Measurements from ENCODE around the gene CDH9.

The CDH9 gene

DNA sequence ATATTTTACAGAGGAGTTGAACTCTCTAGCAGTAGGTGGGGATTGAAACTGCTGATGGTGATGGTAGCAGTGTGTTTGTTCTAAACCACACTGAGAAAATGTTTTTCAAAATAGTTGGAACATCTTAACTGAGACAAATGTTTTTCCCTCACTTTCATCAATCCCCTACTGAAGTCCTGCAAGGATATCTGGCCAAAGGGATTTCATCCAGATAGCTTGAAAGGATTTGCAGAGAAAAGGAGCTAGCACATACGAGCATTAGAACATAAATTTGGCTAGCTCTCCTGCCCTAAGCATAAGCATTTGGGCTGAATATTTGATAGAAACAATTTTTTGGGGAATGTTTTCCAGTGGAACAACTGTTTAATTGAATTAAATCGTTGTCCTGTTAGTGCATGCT is 153.9 kb downstream of the CDH9 start:
- Histone ChIP-seq H3K27ac (ENCODE audit: extremely low read depth, low read depth, low read length) (no peak overlapping the region), H3K36me3 (ENCODE audit: control insufficient read depth in 2 of 2, insufficient read depth in 1 of 2, low read length in 2 of 2) (no peaks in the 10 kb centered on the region), H3K4me3 (ENCODE audit: low read depth, low read length) (no peak overlapping the region), H3K4me1 (ENCODE audit: control insufficient read depth, insufficient read depth, low read length) (no peaks in the 10 kb centered on the region), H3K9me3 (ENCODE audit: control insufficient read depth, insufficient read depth, low read depth, low read length) (no peaks in the 10 kb centered on the region)
- ChIA-PET POLR2A (no interaction called here), CTCF (no interaction called here)
- TF ChIP-seq PRDM1 (tag by site-specific recombination; IDR thresholded peaks at IDR 0.05) = no peak
- TF ChIP-seq ZNF677 (tag by site-specific recombination; IDR thresholded peaks at IDR 0.05) = no peak
- no peak for TF ChIP-seq ZNF837 (tag by site-specific recombination; IDR thresholded peaks at IDR 0.05)
- no peak for TF ChIP-seq ZNF501 (tag by site-specific recombination; IDR thresholded peaks at IDR 0.05)
- no peak for TF ChIP-seq ZBTB1 (tag by site-specific recombination; IDR thresholded peaks at IDR 0.05)
- TF ChIP-seq KLF7 (tag by site-specific recombination; IDR thresholded peaks at IDR 0.05; ENCODE audit: borderline replicate concordance) = no peak
- TF ChIP-seq ZNF114 (tag by site-specific recombination; IDR thresholded peaks at IDR 0.05) = no peak
- TF ChIP-seq ZNF341 (tag by site-specific recombination; IDR thresholded peaks at IDR 0.05; ENCODE audit: low read depth) = no peak
- no peak for TF ChIP-seq ZNF747 (tag by site-specific recombination; IDR thresholded peaks at IDR 0.05)
- TF ChIP-seq ZBTB8A (tag by site-specific recombination; IDR thresholded peaks at IDR 0.05) = no peak
- no peak for TF ChIP-seq ZNF658 (tag by site-specific recombination; IDR thresholded peaks at IDR 0.05)
- no peak for TF ChIP-seq ZNF169 (tag by site-specific recombination; IDR thresholded peaks at IDR 0.05)
- TF ChIP-seq WT1 (tag by site-specific recombination; IDR thresholded peaks at IDR 0.05) = no peak
- no peak for TF ChIP-seq ZNF561 (tag by site-specific recombination; IDR thresholded peaks at IDR 0.05; ENCODE audit: borderline replicate concordance)
- no peak for TF ChIP-seq ZNF366 (tag by site-specific recombination; conservative IDR thresholded peaks at IDR 0.05)
- TF ChIP-seq, protein P1, sequence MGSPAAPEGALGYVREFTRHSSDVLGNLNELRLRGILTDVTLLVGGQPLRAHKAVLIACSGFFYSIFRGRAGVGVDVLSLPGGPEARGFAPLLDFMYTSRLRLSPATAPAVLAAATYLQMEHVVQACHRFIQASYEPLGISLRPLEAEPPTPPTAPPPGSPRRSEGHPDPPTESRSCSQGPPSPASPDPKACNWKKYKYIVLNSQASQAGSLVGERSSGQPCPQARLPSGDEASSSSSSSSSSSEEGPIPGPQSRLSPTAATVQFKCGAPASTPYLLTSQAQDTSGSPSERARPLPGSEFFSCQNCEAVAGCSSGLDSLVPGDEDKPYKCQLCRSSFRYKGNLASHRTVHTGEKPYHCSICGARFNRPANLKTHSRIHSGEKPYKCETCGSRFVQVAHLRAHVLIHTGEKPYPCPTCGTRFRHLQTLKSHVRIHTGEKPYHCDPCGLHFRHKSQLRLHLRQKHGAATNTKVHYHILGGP (tag by site-specific recombination; IDR thresholded peaks at IDR 0.05) = no peak
- no peak for TF ChIP-seq ZBTB26 (tag by site-specific recombination; optimal IDR thresholded peaks at IDR 0.05)
- TF ChIP-seq ZNF510 (tag by site-specific recombination; IDR thresholded peaks at IDR 0.05; ENCODE audit: insufficient replicate concordance) = no peak
- no peak for TF ChIP-seq ZNF514 (tag by site-specific recombination; IDR thresholded peaks at IDR 0.05)

- CTCF ChIA-PET = interaction anchor here (0.7 kb wide), 1 partner anchor 674 kb away, joined by 3 read pairs; no protein-coding TSS in a partner anchor
- no peak overlapping the region for H3K27ac ChIP-seq (ENCODE audit: extremely low read depth, low read depth, low read length)
These were observed 155.0 kb downstream of the CDH9 start for GRCh38 chr5:26883375-26883774.

DNA sequence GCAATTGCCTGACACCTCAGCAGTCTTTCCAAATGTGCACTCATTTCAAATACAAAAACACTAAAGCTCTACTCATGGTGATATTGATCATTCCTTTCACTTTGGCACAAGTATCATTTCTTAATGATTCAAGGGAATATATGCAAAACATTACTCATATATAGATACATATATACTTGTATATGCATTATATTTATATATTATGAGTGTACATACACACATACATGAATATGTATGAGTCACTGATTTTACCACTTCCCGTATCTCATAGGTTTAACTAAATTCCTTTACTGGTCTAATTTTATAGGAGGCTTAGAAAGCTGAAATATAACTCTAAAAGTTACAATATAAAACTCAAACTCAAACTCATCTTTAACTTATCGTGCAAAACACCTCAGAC is 156.5 kb downstream of the CDH9 start:
- H3K27ac ChIP-seq (ENCODE audit: extremely low read depth, low read depth, low read length) = no peak overlapping the region
- ChIA-PET POLR2A (no interaction called here), CTCF (no interaction called here)
- H3K9me3 ChIP-seq (ENCODE audit: control insufficient read depth, insufficient read depth, low read depth, low read length) = no peaks in the 10 kb centered on the region
- TF ChIP-seq EGR2 (tag by site-specific recombination; IDR thresholded peaks at IDR 0.05; ENCODE audit: low read depth) (no peak), ZNF585B (tag by site-specific recombination; IDR thresholded peaks at IDR 0.05) (no peak), ZNF132 (tag by site-specific recombination; IDR thresholded peaks at IDR 0.05; ENCODE audit: borderline replicate concordance) (no peak), ZNF510 (tag by site-specific recombination; IDR thresholded peaks at IDR 0.05; ENCODE audit: insufficient replicate concordance) (no peak), ZIC2 (tag by site-specific recombination; IDR thresholded peaks at IDR 0.05) (no peak), ZNF354C (tag by site-specific recombination; IDR thresholded peaks at IDR 0.05; ENCODE audit: borderline replicate concordance, low read depth) (no peak)
- no peak overlapping the region for H3K4me3 ChIP-seq (ENCODE audit: low read depth, low read length)
- H3K4me1 ChIP-seq (ENCODE audit: control insufficient read depth, insufficient read depth, low read length) = no peaks in the 10 kb centered on the region
- no peaks in the 10 kb centered on the region for H3K36me3 ChIP-seq (ENCODE audit: control insufficient read depth in 2 of 2, insufficient read depth in 1 of 2, low read length in 2 of 2)

More at GRCh38 chr5:26883375-26883774, 155.0 kb downstream of the CDH9 start:
- H3K4me3 ChIP-seq (ENCODE audit: low read depth, low read length) = no peak overlapping the region
- POLR2A ChIA-PET = no interaction called here
- no peaks in the 10 kb centered on the region for H3K36me3 ChIP-seq (ENCODE audit: control insufficient read depth in 2 of 2, insufficient read depth in 1 of 2, low read length in 2 of 2)
- TF ChIP-seq KLF8 (tag by site-specific recombination; IDR thresholded peaks at IDR 0.05) (no peak), GLIS1 (tag by site-specific recombination; IDR thresholded peaks at IDR 0.05) (no peak), ZNF155 (tag by site-specific recombination; IDR thresholded peaks at IDR 0.05) (no peak), ZNF221 (tag by site-specific recombination; IDR thresholded peaks at IDR 0.05; ENCODE audit: borderline replicate concordance) (no peak), ZNF561 (tag by site-specific recombination; IDR thresholded peaks at IDR 0.05; ENCODE audit: borderline replicate concordance) (no peak), ZNF830 (tag by site-specific recombination; IDR thresholded peaks at IDR 0.05; ENCODE audit: low read depth) (no peak), ZNF132 (tag by site-specific recombination; IDR thresholded peaks at IDR 0.05; ENCODE audit: borderline replicate concordance) (no peak), ZNF223 (tag by site-specific recombination; IDR thresholded peaks at IDR 0.05) (no peak), ZNF544 (tag by site-specific recombination; IDR thresholded peaks at IDR 0.05) (no peak), ZNF391 (tag by site-specific recombination; IDR thresholded peaks at IDR 0.05; ENCODE audit: borderline replicate concordance, low read depth) (no peak), ZNF473 (tag by site-specific recombination; IDR thresholded peaks at IDR 0.05) (no peak), ZNF621 (tag by site-specific recombination; IDR thresholded peaks at IDR 0.05) (no peak)
- no peaks in the 10 kb centered on the region for H3K4me1 ChIP-seq (ENCODE audit: control insufficient read depth, insufficient read depth, low read length)
- H3K9me3 ChIP-seq (ENCODE audit: control insufficient read depth, insufficient read depth, low read depth, low read length) = no peaks in the 10 kb centered on the region

Data from HEK293 (cell line).